ENCODE results near the gene OAS3.
"Not testable (repeated sequence)": the region's sequence is repeated elsewhere in the genome, so short reads cannot be mapped to it uniquely, and the experiment has no call there.

OAS3 gene, protein sequence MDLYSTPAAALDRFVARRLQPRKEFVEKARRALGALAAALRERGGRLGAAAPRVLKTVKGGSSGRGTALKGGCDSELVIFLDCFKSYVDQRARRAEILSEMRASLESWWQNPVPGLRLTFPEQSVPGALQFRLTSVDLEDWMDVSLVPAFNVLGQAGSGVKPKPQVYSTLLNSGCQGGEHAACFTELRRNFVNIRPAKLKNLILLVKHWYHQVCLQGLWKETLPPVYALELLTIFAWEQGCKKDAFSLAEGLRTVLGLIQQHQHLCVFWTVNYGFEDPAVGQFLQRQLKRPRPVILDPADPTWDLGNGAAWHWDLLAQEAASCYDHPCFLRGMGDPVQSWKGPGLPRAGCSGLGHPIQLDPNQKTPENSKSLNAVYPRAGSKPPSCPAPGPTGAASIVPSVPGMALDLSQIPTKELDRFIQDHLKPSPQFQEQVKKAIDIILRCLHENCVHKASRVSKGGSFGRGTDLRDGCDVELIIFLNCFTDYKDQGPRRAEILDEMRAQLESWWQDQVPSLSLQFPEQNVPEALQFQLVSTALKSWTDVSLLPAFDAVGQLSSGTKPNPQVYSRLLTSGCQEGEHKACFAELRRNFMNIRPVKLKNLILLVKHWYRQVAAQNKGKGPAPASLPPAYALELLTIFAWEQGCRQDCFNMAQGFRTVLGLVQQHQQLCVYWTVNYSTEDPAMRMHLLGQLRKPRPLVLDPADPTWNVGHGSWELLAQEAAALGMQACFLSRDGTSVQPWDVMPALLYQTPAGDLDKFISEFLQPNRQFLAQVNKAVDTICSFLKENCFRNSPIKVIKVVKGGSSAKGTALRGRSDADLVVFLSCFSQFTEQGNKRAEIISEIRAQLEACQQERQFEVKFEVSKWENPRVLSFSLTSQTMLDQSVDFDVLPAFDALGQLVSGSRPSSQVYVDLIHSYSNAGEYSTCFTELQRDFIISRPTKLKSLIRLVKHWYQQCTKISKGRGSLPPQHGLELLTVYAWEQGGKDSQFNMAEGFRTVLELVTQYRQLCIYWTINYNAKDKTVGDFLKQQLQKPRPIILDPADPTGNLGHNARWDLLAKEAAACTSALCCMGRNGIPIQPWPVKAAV

DNA sequence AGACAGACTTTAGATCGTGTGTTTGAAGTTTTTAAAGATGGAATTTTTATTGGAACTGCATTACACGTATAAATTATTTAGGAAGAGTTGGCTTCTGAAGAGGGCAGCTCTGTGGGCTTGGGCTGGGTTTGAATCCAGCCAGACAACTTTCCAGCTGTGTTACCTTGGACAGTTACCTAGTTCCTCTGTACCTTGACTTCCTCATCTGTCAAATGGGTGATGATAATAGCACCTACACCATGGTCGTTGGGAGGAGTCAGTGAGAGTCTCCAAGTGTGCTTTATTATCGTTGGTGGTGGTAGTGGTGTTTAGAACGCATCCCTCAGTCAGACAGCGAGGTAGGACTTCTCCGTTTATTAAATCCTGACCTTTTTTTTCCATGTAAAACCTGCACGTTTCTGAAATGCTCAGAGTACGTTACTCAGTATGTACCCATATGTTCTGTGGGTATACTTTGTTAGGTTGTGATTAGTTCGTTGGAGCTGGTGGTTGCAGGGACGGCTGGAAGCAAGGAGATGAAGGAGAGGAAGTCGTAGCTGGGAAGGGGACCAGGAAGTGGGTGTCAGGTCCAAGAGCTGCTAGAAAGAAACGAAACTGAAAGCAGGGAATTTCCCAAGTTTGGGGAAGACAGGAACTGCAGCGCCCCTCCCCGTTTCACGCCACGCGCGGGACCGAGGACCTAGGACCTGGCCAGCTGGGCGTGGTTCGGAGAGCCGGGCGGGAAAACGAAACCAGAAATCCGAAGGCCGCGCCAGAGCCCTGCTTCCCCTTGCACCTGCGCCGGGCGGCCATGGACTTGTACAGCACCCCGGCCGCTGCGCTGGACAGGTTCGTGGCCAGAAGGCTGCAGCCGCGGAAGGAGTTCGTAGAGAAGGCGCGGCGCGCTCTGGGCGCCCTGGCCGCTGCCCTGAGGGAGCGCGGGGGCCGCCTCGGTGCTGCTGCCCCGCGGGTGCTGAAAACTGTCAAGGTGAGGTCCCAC, at the start of gene OAS3:
Gene OAS3 (plus strand): TSS at position 734 of the 979 bp plus-strand sequence. CDS start 57 bp downstream, at position 791.
- DNase-seq = peak; percentile 44

GRCh38 chr12:112891093-112892024, 46.9 kb upstream of the OAS3 start:
- DNase-seq = no peak

DNA sequence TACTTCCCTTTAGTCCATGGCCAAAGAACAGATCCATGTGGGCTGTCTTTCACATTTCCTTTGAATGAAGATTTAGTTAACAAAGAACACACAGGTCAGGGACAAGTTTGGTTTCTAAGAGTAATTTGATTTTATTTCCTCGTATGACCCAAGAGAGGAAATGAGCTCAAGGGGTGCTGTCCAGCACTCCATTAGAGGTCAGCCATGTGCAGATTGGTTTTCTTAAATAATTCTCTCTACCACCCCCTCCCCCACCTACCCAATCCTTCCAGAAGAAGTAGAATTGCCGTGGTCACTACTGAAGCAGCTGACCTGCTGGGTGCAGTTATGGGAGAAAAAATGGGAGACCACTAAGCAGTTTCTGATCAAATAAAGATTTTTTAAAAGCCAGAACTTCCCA, 45.4 kb upstream of the OAS3 start:
- DNase-seq = no peak

DNA sequence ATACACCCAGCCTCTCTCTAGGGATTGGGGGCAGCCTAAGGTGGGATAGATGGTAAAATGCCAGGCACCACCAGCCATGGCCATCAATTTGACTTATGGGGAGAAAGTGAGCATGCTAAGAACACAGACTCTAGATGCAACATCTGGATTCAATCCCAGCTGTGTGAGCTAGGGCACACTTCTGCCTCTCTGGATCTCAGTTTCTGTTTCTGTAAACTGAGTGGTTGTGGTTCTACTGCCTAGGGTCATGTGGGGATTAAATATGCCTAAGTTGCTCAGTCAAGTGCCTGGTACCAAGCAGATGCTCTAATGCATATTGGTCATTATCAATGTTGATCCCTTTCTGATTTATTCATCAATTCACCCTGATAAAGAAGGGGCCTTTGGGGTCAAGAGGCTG, 44.1 kb upstream of the OAS3 start:
- no peak for DNase-seq

DNA sequence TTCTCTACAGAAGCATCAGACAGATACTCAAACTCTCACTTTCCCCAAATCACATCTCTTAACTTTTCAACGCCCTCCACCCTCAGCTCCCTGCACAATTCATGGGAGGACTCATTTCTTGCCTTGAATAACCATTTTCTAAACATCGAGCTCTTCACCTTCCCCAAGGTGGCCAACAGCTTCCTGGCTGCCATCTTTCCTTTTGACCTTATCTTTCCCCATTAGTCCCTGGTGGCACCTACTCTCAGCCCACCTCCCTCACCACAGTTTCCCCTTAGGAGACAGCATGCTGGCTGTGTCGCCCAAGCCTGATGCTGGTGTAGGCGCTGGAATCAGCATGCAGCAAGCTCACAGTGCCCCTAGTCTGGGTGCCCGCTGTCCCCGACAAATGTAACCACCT, 39.9 kb upstream of the OAS3 start:
- no peak for DNase-seq

DNA sequence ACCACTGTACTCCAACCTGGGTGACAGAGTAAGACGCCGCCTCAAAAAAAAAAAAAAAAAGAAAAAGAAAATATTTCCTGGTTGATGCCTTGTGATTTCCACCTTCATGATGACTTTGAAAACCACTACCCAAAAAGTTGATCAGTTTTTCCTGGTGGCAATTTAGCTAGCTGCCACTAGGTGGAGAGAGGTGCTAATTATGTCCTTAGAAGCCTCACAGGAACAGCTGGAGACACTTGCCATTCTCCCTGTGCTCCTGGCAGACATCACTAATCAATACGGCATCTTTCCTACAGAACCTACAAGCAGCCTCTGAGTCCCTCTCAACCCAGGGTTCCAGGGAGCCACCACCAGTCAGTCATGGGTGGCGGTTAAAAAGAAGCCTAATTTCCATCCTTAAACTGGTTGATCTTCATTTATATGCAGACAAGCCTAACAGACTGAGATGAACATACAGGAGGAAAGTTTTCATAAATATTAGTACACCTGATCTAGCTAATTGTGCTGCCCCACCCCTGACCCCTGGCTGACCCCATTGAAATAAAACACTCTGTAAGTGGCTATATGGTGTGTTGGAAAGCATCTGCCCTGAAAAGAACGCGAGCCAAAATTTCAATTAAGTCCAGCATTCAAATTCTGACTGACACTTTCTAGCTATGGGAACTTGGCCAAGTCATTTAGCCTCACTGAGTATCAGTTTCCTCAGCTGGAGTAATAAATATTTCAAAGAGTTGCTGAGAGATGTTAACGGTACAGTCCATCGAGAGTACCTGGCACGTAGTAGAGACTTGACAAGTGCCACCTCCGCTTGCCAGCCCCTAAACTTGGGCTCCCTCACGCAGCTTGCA, 37.8 kb upstream of the OAS3 start:
- no peak for DNase-seq

DNA sequence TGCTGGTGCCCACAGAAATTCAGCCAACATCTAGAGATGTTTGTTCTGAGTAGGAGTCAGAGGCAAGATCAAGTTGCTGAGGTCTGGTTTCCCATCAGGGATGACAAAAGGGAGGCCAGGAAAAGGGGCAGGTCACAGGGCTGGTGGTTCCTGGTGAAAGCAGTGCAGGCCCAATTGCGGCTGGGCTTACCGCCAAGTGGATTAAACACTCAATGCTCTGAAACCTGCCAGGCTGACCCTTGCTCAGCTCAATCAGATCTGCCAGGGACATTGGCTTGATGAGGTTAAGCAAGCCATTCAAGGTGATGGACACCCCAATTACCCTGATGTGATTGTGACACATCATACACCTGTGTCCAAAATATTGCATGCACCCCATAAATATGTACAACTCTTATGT, 37.0 kb upstream of the OAS3 start:
- no peak for DNase-seq

DNA sequence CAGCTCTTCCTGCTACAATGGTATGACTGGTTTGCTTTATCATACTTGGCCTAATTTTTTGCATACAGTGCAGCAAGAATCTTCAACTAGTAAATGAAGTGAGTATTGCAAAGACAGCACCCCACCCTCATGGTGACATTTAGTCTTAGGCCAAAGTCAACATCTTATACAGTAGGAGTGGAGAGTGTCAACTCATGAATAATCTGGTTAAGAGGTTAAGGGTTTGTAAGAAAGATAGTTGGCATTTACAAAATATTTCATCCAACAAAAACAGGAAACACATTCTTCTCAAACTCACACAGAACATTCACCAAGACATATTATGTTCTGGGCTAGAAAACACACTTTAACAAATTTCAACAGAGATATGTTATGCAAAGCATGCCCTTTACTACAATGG, 33.7 kb upstream of the OAS3 start:
- DNase-seq = no peak

GRCh38 chr12:112905451-112906089, 32.7 kb upstream of the OAS3 start:
- DNase-seq = no peak

DNA sequence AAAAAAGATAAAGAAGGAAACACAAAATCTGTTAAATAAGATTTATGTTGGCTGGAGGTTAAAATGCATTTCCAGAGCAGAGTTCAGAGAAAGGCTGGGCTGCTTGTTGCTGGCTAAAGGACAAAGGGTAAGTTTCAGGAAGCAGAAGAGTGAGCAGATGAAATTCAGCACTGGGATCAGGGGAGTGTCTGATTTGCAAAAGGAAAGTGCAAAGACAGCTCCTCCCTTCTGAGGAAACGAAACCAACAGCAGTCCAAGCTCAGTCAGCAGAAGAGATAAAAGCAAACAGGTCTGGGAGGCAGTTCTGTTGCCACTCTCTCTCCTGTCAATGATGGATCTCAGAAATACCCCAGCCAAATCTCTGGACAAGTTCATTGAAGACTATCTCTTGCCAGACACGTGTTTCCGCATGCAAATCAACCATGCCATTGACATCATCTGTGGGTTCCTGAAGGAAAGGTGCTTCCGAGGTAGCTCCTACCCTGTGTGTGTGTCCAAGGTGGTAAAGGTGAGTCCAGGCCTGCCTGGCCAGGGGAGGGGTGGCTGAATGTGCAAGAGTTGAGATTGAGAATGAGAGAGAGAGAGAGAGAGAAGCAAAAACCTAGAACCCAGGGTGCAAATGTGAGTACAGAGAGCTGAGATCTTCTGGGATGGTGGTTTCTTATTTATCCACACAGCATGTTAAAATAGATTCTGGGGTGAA, 31.4 kb upstream of the OAS3 start, which contains the start of gene OAS1:
Gene OAS1 (plus strand): TSS at position 251 of the 703 bp plus-strand sequence. CDS start 78 bp downstream, at position 329.
- no peak for DNase-seq

GRCh38 chr12:112907415-112908157, 30.7 kb upstream of the OAS3 start:
- no peak for DNase-seq

DNA sequence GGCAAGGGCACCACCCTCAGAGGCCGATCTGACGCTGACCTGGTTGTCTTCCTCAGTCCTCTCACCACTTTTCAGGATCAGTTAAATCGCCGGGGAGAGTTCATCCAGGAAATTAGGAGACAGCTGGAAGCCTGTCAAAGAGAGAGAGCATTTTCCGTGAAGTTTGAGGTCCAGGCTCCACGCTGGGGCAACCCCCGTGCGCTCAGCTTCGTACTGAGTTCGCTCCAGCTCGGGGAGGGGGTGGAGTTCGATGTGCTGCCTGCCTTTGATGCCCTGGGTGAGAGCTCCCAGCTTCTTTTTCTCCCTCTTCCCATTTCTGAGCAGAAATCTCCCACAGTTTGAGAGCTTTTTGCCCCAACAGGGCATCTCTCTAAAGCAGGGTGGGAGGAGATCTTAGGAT, 29.7 kb upstream of the OAS3 start:
- no peak for DNase-seq

- no peak for DNase-seq
These were observed 28.6 kb upstream of the OAS3 start for GRCh38 chr12:112909693-112910092.

- no peak for DNase-seq
These were observed 25.1 kb upstream of the OAS3 start for GRCh38 chr12:112913038-112913688.

DNA sequence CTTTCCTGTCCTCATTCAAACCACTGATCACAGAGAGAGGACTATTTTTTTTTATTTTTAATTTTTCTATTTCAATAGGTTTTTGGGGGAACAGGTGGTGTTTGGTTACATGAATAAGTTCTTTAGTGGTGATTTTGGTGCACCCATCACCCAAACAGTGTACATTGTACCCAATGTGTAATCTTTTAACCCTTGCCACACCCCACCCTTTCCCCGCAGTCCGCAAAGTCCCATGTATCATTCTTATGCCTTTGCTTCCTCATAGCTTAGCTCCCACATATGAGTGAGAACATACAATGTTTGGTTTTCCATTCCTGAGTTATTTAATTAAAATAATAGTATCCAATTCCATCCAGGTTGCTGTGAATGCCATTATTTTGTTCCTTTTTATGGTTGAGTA, 24.4 kb upstream of the OAS3 start:
- DNase-seq = not testable (repeated sequence)

GRCh38 chr12:112916270-112916669, 22.0 kb upstream of the OAS3 start:
- no peak for DNase-seq

DNA sequence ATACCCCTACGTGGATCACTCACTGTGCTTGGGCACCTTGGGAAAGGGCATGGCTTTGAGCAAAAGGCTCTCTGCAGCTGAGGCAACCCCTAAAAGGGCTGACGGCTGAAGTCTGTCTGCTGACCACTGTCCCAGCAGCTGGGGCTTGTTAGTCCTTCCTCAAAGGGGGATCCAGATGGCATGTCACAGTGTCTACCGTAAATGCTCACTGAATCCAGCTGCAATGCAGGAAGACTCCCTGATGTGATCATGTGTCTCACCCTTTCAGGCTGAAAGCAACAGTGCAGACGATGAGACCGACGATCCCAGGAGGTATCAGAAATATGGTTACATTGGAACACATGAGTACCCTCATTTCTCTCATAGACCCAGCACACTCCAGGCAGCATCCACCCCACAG, 19.2 kb upstream of the OAS3 start:
- no peak for DNase-seq

DNA sequence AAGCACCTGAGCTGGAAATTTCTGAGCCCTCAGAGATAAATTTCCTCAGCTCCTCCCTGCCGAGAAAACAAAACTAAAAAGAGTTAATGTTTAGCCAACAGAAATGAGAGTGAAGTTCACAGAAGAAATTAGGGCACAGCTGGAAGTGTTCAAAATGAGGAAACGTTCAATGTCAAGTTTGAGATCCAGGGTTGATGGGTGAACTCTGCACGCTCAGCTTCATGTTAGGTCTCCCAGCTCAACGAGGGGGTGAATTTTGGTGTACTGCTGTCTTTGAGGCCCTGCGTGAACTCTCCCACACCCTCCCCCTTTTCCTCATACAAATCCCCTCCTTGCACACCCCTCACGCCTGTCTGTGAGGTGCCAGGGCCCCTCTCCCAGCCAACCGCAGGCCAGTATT, 13.3 kb upstream of the OAS3 start:
- no peak for DNase-seq

Measured in DMS79 (cell line).